K562 (cell line): ENCODE measurements around the gene DPYSL3. TPM values are rescaled to one million over a fixed set of nuclear protein-coding genes. Genes with fewer than 3 reads are reported as not detected.

ENCODE experiments used
- ATAC-seq: fragments of 200-7000 bp; cut with Tn5 transposase; 3 replicates; pipeline ENCODE4 v1.9.1; 2020; ENCODE audit warnings: moderate library complexity
- BruUV-seq: library from RNA; stranded (reverse); fragments of 400-500 nt; replicated peaks from 2 replicates; lab custom pipeline; 2021; lab: Mats Ljungman, UMichigan
- CTCF ChIA-PET: fragments of 300-600 bp; formaldehyde crosslinking; extraction: SDS; loops from one replicate; lab custom pipeline; 2021; ENCODE audit warnings: low intra/inter-chr PET ratio; lab: Yijun Ruan, JAX
- POLR2A ChIA-PET: fragments of 300-600, 350-650 bp; sonication (Branson Sonifier 250); formaldehyde crosslinking; extraction: SDS; loops from one replicate; lab custom pipeline; 2021; ENCODE audit warnings: antibody characterized with exemption, inconsistent platforms; lab: Yijun Ruan, JAX
- DNase-seq, 4 experiments: peaks; one replicate each; pipeline versions ENCODE4 v3.0.0 to v3.0.0-alpha.2; 2011 to 2018; ENCODE audit warnings: low spot score in 3 of 4, mixed read lengths in 3 of 4; ENCODE audit errors: extremely low read depth in 1 of 4
- FAIRE-seq: peaks from 2 replicates; lab custom pipeline; 2011; peaks lifted over from hg19 to GRCh38; lab: Jason Lieb, UNC
- H2AFZ ChIP-seq: 2 replicates; pipeline ENCODE4 v1.6.0; 2011; ENCODE audit warnings: low read depth, low read length, control low read depth, inconsistent platforms
- H3K27ac ChIP-seq: fragments of 200-600 bp; 3 replicates; pipeline ENCODE4 v1.8.0; 2011; ENCODE audit warnings: low read depth, mild to moderate bottlenecking, control low read depth, inconsistent platforms, low read length, moderate library complexity, mixed read lengths; ENCODE audit errors: extremely low read depth
- H3K27me3 ChIP-seq, 2 experiments: fragments of 300-600 bp in 1 of 2; 2 replicates in 1 of 2; 3 replicates in 1 of 2; pipeline versions ENCODE4 v1.6.0 to v1.8.0; 2011; ENCODE audit warnings: inconsistent platforms in 2 of 2, low read length in 2 of 2, mild to moderate bottlenecking in 1 of 2, mixed read lengths in 1 of 2, moderate library complexity in 1 of 2; ENCODE audit not compliant: control insufficient read depth in 2 of 2, insufficient read depth in 2 of 2
- H3K36me3 ChIP-seq: fragments of 300-600 bp; 3 replicates; pipeline ENCODE4 v1.8.0; 2011; ENCODE audit warnings: mild to moderate bottlenecking, low read length, inconsistent platforms; ENCODE audit not compliant: control insufficient read depth, insufficient read depth
- H3K4me1 ChIP-seq, 2 experiments: fragments of 200-600 bp in 1 of 2; replicated peaks in 1 of 2; 2 replicates in 1 of 2; 3 replicates in 1 of 2; pipeline versions ENCODE4 v1.5.1 to v1.8.0; 2011; ENCODE audit warnings: inconsistent platforms in 2 of 2, low read length in 2 of 2, mild to moderate bottlenecking in 1 of 2, mixed read lengths in 1 of 2, moderate library complexity in 1 of 2; ENCODE audit not compliant: control insufficient read depth in 2 of 2, insufficient read depth in 2 of 2
- H3K4me2 ChIP-seq: 2 replicates; pipeline ENCODE4 v1.6.1; 2011; ENCODE audit warnings: low read length, control low read depth, inconsistent platforms, mixed read lengths; ENCODE audit not compliant: insufficient read depth
- H3K4me3 ChIP-seq: fragments of 200-600 bp; sonication (generic), shearing (Covaris generic); 2 replicates; pipeline ENCODE4 v1.5.1; 2016; ENCODE audit warnings: control low read depth, inconsistent platforms
- H3K79me2 ChIP-seq: fragments of 200-600 bp; 3 replicates; pipeline ENCODE4 v1.8.0; 2011; ENCODE audit warnings: low read length, inconsistent platforms; ENCODE audit not compliant: control insufficient read depth, insufficient read depth
- H3K9ac ChIP-seq, 2 experiments: 2 replicates each; pipeline versions ENCODE4 v1.6.0 to v1.6.1; 2011; ENCODE audit warnings: low read depth in 2 of 2, low read length in 2 of 2, control low read depth in 1 of 2, inconsistent platforms in 1 of 2, mild to moderate bottlenecking in 1 of 2, mixed read lengths in 1 of 2; ENCODE audit not compliant: insufficient read depth in 1 of 2
- H3K9me1 ChIP-seq: one replicate; pipeline ENCODE4 v1.6.0; 2011; ENCODE audit warnings: inconsistent platforms, mild to moderate bottlenecking, low read length, moderate library complexity; ENCODE audit not compliant: control insufficient read depth, insufficient read depth
- H3K9me3 ChIP-seq: replicated peaks from 2 replicates; pipeline ENCODE4 v1.5.1; 2011; ENCODE audit warnings: low read depth, low read length, inconsistent platforms; ENCODE audit not compliant: control insufficient read depth, insufficient read depth
- H4K20me1 ChIP-seq: replicated peaks from 2 replicates; pipeline ENCODE4 v1.6.1; 2011; ENCODE audit warnings: low read length, inconsistent platforms, mixed read lengths; ENCODE audit not compliant: control insufficient read depth, insufficient read depth
- ZNF785 ChIP-seq: fragments of 250-450 bp; sonication (Bioruptor Pico); IDR thresholded peaks from 2 replicates; pipeline ENCODE4 v1.4.0; 2020; ENCODE audit warnings: mild to moderate bottlenecking
- whole genome bisulfite sequencing: fragments of 100-300 bp; shearing (Covaris generic); methylation state at CpG from one replicate; pipeline ENCODE4 v1.1.6; 2016; ENCODE audit warnings: low coverage, mixed read lengths; ENCODE audit not compliant: insufficient coverage; ENCODE audit errors: missing lambda C conversion rate; 5-methylcytosine and 5-hydroxymethylcytosine counted together
- in situ Hi-C: fragments of 300-500 bp; cut with MboI; formaldehyde crosslinking; loops from 4 replicates; pipeline ENCODE4 v1.15.0; 2018; ENCODE audit warnings: inconsistent platforms, mixed read lengths
- intact Hi-C: fragments of 100-400 bp; cut with micrococcal nuclease; formaldehyde crosslinking; loops from 2 replicates; pipeline ENCODE4 v1.14.2; 2022
- polyA plus RNA-seq, 8 experiments: library from polyadenylated mRNA; depleted of rRNA in 4 of 8; stranded (reverse) in 5 of 8; unstranded in 3 of 8; fragments of >200 nt; fragmentation: Nextera tagmentation in 2 of 8; fragmentation: Illumina TruSeq in 1 of 8; extraction: Ambion mirVana in 2 of 8; extraction: Trizol in 1 of 8; gene quantifications; 2 replicates each; pipeline versions ENCODE4 v1.2.1 to v1.2.3, GENCODE V29; 2011 to 2014; ENCODE audit warnings: inconsistent platforms in 1 of 8, missing spikeins in 1 of 8
- total RNA-seq, 7 experiments: library from RNA; depleted of rRNA in 6 of 7; stranded (reverse); fragments of >200 nt in 6 of 7; fragmentation: Illumina TruSeq in 2 of 7; extraction: Trizol in 2 of 7; gene quantifications; 2 replicates each; pipeline versions ENCODE4 v1.2.1 to v1.2.3, GENCODE V29; 2011 to 2021; ENCODE audit warnings: low replicate concordance in 1 of 7
- TF ChIP-seq, protein P1 (sequence below): sonication (generic); formaldehyde crosslinking; IDR thresholded peaks from 2 replicates; pipeline ENCODE4 v1.8.1; 2023; ENCODE audit warnings: mild to moderate bottlenecking, missing genetic modification reagents
- TF ChIP-seq, protein P2 (sequence below), 2 experiments: fragments of 450-650 bp in 1 of 2; IDR thresholded peaks; 2 replicates each; pipeline ENCODE4 v1.6.1; 2011 to 2017; ENCODE audit warnings: low read depth in 2 of 2, antibody characterized with exemption in 1 of 2, borderline replicate concordance in 1 of 2, low read length in 1 of 2, mild to moderate bottlenecking in 1 of 2, mixed read lengths in 1 of 2; ENCODE audit not compliant: control insufficient read depth in 1 of 2
- TF ChIP-seq, protein P3 (sequence below), 2 experiments: IDR thresholded peaks; 2 replicates each; pipeline ENCODE4 v1.6.1; 2011; ENCODE audit warnings: borderline replicate concordance in 1 of 2, control low read depth in 1 of 2, low read depth in 1 of 2, low read length in 1 of 2, mild to moderate bottlenecking in 1 of 2, mixed read lengths in 1 of 2, moderate library complexity in 1 of 2; ENCODE audit not compliant: insufficient read depth in 1 of 2, insufficient read length in 1 of 2, poor library complexity in 1 of 2, severe bottlenecking in 1 of 2; ENCODE audit errors: extremely low read depth in 1 of 2

The DPYSL3 gene
- total and polyA plus RNA-seq, 9 of the 15 experiments (the other 6 are each of a cell fraction or from before 2014, with no cell fraction given): 0.07 to 0.55 TPM; not detected in 7

DNA sequence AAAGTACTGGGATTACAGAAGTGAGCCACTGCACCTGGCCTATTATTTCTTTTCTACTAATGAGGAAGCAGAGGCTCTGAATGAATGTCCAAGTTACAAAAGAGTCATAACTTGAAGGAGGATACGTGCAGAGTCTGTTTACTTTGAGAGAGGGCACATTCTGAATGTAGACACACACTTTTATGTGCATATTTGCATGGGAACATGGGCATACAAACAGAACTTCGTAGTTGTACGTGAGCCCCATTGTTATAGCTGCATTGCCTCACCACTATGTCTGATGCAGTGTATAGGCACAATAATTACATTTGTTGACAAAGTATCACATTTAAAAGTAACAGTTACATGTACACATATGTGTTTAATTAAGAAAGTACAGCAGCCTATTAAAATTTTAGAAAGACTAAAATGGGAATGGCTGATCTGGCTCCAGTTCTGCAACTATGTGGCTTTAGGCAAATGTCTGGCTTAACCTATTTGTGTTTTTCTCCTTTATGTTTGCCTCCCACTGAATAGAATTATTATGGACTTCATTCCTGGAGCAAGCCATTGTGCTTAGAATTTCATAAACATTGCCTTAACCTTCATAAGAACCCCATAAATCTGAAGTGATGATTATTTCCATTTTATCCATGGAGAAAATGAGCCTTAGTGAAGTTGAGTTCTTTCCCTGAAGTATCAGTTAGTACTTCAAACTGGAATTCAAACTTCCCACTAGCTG lies 3.0 kb upstream of the DPYSL3 start (continued):
- TF ChIP-seq, protein P1, sequence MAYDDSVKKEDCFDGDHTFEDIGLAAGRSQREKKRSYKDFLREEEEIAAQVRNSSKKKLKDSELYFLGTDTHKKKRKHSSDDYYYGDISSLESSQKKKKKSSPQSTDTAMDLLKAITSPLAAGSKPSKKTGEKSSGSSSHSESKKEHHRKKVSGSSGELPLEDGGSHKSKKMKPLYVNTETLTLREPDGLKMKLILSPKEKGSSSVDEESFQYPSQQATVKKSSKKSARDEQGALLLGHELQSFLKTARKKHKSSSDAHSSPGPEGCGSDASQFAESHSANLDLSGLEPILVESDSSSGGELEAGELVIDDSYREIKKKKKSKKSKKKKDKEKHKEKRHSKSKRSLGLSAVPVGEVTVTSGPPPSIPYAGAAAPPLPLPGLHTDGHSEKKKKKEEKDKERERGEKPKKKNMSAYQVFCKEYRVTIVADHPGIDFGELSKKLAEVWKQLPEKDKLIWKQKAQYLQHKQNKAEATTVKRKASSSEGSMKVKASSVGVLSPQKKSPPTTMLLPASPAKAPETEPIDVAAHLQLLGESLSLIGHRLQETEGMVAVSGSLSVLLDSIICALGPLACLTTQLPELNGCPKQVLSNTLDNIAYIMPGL: no peak
- TF ChIP-seq, protein P2, sequence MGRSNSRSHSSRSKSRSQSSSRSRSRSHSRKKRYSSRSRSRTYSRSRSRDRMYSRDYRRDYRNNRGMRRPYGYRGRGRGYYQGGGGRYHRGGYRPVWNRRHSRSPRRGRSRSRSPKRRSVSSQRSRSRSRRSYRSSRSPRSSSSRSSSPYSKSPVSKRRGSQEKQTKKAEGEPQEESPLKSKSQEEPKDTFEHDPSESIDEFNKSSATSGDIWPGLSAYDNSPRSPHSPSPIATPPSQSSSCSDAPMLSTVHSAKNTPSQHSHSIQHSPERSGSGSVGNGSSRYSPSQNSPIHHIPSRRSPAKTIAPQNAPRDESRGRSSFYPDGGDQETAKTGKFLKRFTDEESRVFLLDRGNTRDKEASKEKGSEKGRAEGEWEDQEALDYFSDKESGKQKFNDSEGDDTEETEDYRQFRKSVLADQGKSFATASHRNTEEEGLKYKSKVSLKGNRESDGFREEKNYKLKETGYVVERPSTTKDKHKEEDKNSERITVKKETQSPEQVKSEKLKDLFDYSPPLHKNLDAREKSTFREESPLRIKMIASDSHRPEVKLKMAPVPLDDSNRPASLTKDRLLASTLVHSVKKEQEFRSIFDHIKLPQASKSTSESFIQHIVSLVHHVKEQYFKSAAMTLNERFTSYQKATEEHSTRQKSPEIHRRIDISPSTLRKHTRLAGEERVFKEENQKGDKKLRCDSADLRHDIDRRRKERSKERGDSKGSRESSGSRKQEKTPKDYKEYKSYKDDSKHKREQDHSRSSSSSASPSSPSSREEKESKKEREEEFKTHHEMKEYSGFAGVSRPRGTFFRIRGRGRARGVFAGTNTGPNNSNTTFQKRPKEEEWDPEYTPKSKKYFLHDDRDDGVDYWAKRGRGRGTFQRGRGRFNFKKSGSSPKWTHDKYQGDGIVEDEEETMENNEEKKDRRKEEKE (IDR thresholded peaks at IDR 0.05; ENCODE audit: borderline replicate concordance in 1 of 2, control insufficient read depth in 1 of 2, low read depth in 2 of 2, low read length in 1 of 2): no peak

- in situ Hi-C loops: no loop called here
- ChIA-PET POLR2A (no interaction called here), CTCF (no interaction called here)
- H3K9ac ChIP-seq: no peak overlapping the region
- FAIRE-seq (no peak), DNase-seq (no peak), ATAC-seq (no peak)
- no peaks in the 10 kb centered on the region for H3K4me1 ChIP-seq
- H3K27me3 ChIP-seq: no peaks in the 10 kb centered on the region
- H3K36me3 ChIP-seq: no peaks in the 10 kb centered on the region
- H3K79me2 ChIP-seq: no peaks in the 10 kb centered on the region
- no peaks in the 10 kb centered on the region for H3K9me1 ChIP-seq
- WGBS: 0% methylated on average over 7 of the region's 7 CpGs
- no TSS peak for BruUV-seq
- TF ChIP-seq, protein P3, sequence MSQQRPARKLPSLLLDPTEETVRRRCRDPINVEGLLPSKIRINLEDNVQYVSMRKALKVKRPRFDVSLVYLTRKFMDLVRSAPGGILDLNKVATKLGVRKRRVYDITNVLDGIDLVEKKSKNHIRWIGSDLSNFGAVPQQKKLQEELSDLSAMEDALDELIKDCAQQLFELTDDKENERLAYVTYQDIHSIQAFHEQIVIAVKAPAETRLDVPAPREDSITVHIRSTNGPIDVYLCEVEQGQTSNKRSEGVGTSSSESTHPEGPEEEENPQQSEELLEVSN (IDR thresholded peaks at IDR 0.05; ENCODE audit: borderline replicate concordance in 1 of 2, extremely low read depth in 1 of 2, insufficient read depth in 1 of 2, insufficient read length in 1 of 2, low read depth in 1 of 2, low read length in 1 of 2, poor library complexity in 1 of 2, severe bottlenecking in 1 of 2): no peak
- TF ChIP-seq ZNF785 (CRISPR knock-in tag): no peak
- no peaks in the 10 kb centered on the region for H3K9me3 ChIP-seq
- H3K4me3 ChIP-seq: no peak overlapping the region
- intact Hi-C loops: no loop called here
- H3K4me2 ChIP-seq: no peak overlapping the region
- H4K20me1 ChIP-seq: no peaks in the 10 kb centered on the region
- no peak overlapping the region for H3K27ac ChIP-seq
- H2AFZ ChIP-seq: no peak overlapping the region
Observed at GRCh38 chr5:147510885-147511284, 1.0 kb upstream of the DPYSL3 start.
